ENCODE measurements around the gene LAMA3. TPM values are rescaled to one million over a fixed set of nuclear protein-coding genes. Genes with fewer than 3 reads are reported as not detected.

LAMA3 gene
- total RNA-seq, 1 donor from 2014 or later = not detected

DNA sequence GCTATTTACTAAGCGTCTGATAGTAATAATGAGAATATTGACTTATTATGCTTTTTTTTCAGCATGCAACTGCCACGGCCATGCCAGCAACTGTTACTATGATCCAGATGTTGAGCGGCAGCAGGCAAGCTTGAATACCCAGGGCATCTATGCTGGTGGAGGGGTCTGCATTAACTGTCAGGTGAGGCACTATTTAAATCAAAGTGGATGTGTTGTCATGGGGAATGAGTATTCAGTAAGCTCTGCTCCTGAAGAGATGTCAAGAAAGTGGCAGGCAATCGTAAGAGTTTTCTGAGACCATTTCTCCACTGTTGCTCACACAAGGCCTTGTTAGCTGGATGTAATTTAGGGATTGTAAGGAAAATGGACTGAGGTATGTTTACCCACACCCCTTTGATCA is 74.1 kb downstream of the LAMA3 start:
- H3K9me3 Mint-ChIP-seq = no peaks in the 10 kb centered on the region
- no peaks in the 10 kb centered on the region for H3K4me1 Mint-ChIP-seq
- H3K36me3 Mint-ChIP-seq (ENCODE audit: low read depth) = no peaks in the 10 kb centered on the region
- H3K4me3 Mint-ChIP-seq = no peak overlapping the region
- H3K27ac Mint-ChIP-seq = no peak overlapping the region
- no peak for DNase-seq
- intact Hi-C loops (cut with micrococcal nuclease) = no loop called here
- peaks cover 26% of the 10 kb centered on the region for H3K27me3 Mint-ChIP-seq

DNA sequence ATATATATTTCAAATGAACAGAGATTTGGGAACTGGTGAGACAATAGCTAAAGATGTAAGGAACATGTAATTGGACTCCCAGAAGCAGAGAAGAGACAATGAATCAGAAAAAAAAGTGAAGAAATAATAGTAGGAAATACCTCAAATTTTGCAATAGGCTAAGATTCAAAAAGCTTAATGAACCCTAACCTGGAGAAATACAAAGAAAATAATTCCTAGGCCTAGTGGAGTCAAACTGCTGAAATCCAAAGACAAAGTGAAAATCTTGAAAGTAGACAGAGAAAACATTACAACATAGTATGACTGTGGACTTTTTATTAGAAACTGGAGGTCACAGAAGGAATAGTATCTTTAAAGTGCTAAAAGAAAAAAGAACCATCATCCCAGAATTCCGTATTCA is 76.7 kb downstream of the LAMA3 start:
- intact Hi-C loops (cut with micrococcal nuclease) = no loop called here
- Mint-ChIP-seq H3K4me3 (no peak overlapping the region), H3K27me3 (peaks cover 33% of the 10 kb centered on the region), H3K4me1 (no peaks in the 10 kb centered on the region), H3K36me3 (ENCODE audit: low read depth) (no peaks in the 10 kb centered on the region), H3K27ac (no peak overlapping the region), H3K9me3 (peaks cover 3% of the 10 kb centered on the region)
- no peak for DNase-seq

DNA sequence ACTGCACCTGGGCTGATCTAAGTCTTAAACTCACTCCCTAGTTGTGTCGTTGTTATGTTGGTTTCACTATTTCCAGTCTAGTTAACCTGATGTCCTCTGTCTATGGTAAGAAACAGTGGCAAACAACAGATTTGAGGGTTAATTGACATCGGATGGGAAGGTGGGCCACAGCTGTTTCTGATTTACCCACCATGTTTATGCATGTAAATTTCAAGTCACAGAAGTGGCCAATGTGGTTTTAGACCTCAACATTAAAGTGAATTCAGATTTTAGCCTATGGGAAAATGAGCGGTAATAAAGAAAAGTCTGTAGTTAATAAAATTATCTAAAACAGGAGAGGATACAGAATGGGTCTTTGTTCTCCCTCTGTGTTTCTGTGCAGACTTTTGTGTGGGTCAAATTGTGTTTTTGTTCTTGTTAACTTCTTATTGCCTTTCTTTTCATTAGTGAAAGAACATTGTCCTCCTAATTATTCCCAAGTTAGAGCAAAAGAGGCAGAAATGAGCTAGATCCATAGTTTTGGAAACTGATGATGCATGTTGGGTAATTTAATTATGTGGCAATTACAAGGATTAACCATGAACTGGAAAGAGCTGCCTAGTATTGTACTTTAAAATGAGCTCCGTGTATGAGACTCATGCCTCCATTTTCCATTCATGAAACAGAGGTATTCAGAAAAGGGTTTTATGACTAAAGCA is 83.2 kb downstream of the LAMA3 start:
- no peak overlapping the region for H3K27ac Mint-ChIP-seq
- intact Hi-C loops (cut with micrococcal nuclease) = no loop called here
- peaks cover 30% of the 10 kb centered on the region for H3K27me3 Mint-ChIP-seq
- H3K4me1 Mint-ChIP-seq = no peaks in the 10 kb centered on the region
- DNase-seq = no peak
- H3K36me3 Mint-ChIP-seq (ENCODE audit: low read depth) = no peaks in the 10 kb centered on the region
- H3K4me3 Mint-ChIP-seq = no peak overlapping the region
- peaks cover 3% of the 10 kb centered on the region for H3K9me3 Mint-ChIP-seq

GRCh38 chr18:23776306-23776705 is 87.1 kb downstream of the LAMA3 start:
- Mint-ChIP-seq H3K4me3 (no peak overlapping the region), H3K27me3 (peaks cover 20% of the 10 kb centered on the region), H3K4me1 (no peaks in the 10 kb centered on the region), H3K36me3 (ENCODE audit: low read depth) (no peaks in the 10 kb centered on the region), H3K9me3 (no peaks in the 10 kb centered on the region), H3K27ac (no peak overlapping the region)
- DNase-seq = no peak
- intact Hi-C loops (cut with micrococcal nuclease) = no loop called here

- no peak overlapping the region for H3K4me3 Mint-ChIP-seq
- no peak overlapping the region for H3K27ac Mint-ChIP-seq
- H3K36me3 Mint-ChIP-seq (ENCODE audit: low read depth) = no peaks in the 10 kb centered on the region
- peaks cover 20% of the 10 kb centered on the region for H3K27me3 Mint-ChIP-seq
- H3K9me3 Mint-ChIP-seq = no peaks in the 10 kb centered on the region
- H3K4me1 Mint-ChIP-seq = no peaks in the 10 kb centered on the region
- DNase-seq = no peak
- intact Hi-C loops (cut with micrococcal nuclease) = no loop called here
Measured at GRCh38 chr18:23778828-23779227, 89.6 kb downstream of the LAMA3 start.

- DNase-seq = no peak
- intact Hi-C loops (cut with micrococcal nuclease) = no loop called here
- Mint-ChIP-seq H3K4me1 (no peaks in the 10 kb centered on the region), H3K4me3 (no peak overlapping the region), H3K27me3 (peaks cover 26% of the 10 kb centered on the region), H3K36me3 (ENCODE audit: low read depth) (no peaks in the 10 kb centered on the region), H3K27ac (no peak overlapping the region), H3K9me3 (no peaks in the 10 kb centered on the region)
Measured at GRCh38 chr18:23779696-23780303, 90.5 kb downstream of the LAMA3 start.

DNA sequence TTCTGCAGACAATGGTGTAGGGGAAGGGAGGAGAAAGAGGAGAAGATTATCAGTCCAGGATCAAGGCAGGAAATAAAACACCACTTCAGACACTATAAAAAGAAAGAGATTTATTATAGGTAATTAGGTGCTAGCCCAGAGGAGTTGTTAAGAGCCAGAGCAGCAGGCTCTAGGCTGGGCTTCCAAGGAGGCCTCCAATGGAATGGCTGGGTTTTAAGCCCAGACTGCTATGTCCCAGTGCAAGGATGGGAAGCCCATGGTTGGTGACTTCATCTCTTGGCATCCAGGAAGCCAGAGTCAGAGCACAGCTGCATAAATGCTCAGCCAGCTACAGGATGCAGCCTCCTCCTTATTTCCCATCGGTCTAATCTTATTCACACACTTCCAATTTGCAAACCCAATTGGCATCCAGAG is 95.6 kb downstream of the LAMA3 start:
- no peak overlapping the region for H3K27ac Mint-ChIP-seq
- DNase-seq = no peak
- peaks cover 6% of the 10 kb centered on the region for H3K9me3 Mint-ChIP-seq
- intact Hi-C loops (cut with micrococcal nuclease) = no loop called here
- no peak overlapping the region for H3K4me3 Mint-ChIP-seq
- H3K4me1 Mint-ChIP-seq = no peaks in the 10 kb centered on the region
- peaks cover 37% of the 10 kb centered on the region for H3K27me3 Mint-ChIP-seq
- no peaks in the 10 kb centered on the region for H3K36me3 Mint-ChIP-seq (ENCODE audit: low read depth)

DNA sequence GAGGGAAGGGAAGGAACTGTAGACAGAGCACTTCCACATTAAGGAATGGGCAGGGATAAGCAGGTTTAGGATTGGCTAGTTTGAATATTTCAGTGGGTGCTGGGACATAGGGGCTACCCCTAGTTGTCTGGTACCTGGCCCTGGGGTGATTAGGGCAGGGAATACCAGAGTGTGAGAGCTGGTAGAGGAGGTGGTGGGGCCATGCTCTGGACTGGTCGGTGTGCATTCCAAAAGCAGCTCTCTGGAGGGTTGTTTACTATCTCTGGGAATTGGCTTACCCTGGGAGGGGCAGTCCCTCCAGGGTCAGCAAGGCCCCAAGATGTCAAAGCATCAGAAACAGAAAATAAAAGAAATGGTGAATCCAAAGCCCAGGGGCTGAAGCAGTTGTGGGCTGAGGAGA is 103.8 kb downstream of the LAMA3 start:
- Mint-ChIP-seq H3K27ac (no peak overlapping the region), H3K9me3 (no peaks in the 10 kb centered on the region), H3K36me3 (ENCODE audit: low read depth) (no peaks in the 10 kb centered on the region), H3K27me3 (peaks cover 22% of the 10 kb centered on the region), H3K4me3 (no peak overlapping the region), H3K4me1 (peaks cover 3% of the 10 kb centered on the region)
- DNase-seq = no peak
- intact Hi-C loops (cut with micrococcal nuclease) = no loop called here

DNA sequence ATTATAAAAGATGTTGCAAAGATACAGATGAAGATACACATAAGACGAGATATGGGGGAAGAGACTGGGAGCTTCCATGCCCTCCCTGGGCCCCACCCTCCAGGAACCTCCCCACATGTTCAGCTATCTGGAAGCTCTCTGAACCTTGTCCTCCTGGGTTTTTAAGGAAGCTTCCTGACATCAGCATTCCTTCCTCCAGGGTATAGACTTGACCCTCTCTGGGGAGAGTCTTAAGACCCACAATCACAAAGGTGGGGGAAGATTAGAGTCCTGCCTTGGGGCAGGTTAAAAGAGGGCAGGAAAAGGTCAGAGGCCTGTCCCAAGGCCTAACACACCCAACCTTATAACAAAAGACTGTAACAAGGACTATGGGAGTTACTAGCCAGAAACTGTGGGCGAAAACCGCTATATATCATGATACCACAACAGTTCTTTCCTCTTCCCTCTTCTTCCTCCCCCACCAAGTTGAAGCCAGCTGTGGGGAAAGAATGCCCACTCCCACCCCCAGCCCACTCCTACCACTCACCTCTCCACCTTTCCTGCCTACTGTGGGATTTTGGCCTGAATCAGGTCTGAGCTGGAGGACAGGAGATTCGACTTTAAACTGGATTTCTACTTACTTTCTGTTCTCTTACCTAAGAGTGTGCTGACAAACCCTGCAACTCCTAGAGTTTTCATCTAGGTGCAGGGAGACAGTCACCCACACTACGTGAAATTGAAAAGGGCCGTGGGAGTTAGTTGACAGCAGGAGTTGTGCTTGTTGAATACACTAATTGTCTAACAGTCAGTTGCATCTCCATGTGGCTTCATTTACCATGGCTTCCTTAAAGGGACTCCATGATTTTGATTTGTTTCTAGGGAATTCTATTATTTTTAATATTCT is 105.0 kb downstream of the LAMA3 start:
- intact Hi-C loops (cut with micrococcal nuclease) = no loop called here
- H3K27me3 Mint-ChIP-seq = peaks cover 25% of the 10 kb centered on the region
- no peaks in the 10 kb centered on the region for H3K9me3 Mint-ChIP-seq
- H3K36me3 Mint-ChIP-seq (ENCODE audit: low read depth) = no peaks in the 10 kb centered on the region
- H3K4me1 Mint-ChIP-seq = peaks cover 3% of the 10 kb centered on the region
- no peak overlapping the region for H3K4me3 Mint-ChIP-seq
- no peak overlapping the region for H3K27ac Mint-ChIP-seq
- DNase-seq = no peak

GRCh38 chr18:23798249-23798648 is 109.0 kb downstream of the LAMA3 start:
- H3K27ac Mint-ChIP-seq = no peak overlapping the region
- no peak overlapping the region for H3K4me3 Mint-ChIP-seq
- DNase-seq = no peak
- H3K27me3 Mint-ChIP-seq = peaks cover 32% of the 10 kb centered on the region
- peaks cover 3% of the 10 kb centered on the region for H3K4me1 Mint-ChIP-seq
- H3K9me3 Mint-ChIP-seq = peaks cover 5% of the 10 kb centered on the region
- intact Hi-C loops (cut with micrococcal nuclease) = no loop called here
- no peaks in the 10 kb centered on the region for H3K36me3 Mint-ChIP-seq (ENCODE audit: low read depth)

- Mint-ChIP-seq H3K36me3 (ENCODE audit: low read depth) (no peaks in the 10 kb centered on the region), H3K27ac (no peak overlapping the region), H3K4me1 (peaks cover 3% of the 10 kb centered on the region), H3K9me3 (peaks cover 5% of the 10 kb centered on the region), H3K4me3 (no peak overlapping the region), H3K27me3 (peaks cover 36% of the 10 kb centered on the region)
- intact Hi-C loops (cut with micrococcal nuclease) = no loop called here
- no peak for DNase-seq
Measured at GRCh38 chr18:23798824-23799223, 109.6 kb downstream of the LAMA3 start.

GRCh38 chr18:23799540-23799939 is 110.3 kb downstream of the LAMA3 start:
- Mint-ChIP-seq H3K27ac (no peak overlapping the region), H3K4me1 (peaks cover under 1% of the 10 kb centered on the region), H3K4me3 (no peak overlapping the region), H3K9me3 (peaks cover 5% of the 10 kb centered on the region), H3K36me3 (ENCODE audit: low read depth) (no peaks in the 10 kb centered on the region), H3K27me3 (peaks cover 36% of the 10 kb centered on the region)
- no peak for DNase-seq
- intact Hi-C loops (cut with micrococcal nuclease) = no loop called here

DNA sequence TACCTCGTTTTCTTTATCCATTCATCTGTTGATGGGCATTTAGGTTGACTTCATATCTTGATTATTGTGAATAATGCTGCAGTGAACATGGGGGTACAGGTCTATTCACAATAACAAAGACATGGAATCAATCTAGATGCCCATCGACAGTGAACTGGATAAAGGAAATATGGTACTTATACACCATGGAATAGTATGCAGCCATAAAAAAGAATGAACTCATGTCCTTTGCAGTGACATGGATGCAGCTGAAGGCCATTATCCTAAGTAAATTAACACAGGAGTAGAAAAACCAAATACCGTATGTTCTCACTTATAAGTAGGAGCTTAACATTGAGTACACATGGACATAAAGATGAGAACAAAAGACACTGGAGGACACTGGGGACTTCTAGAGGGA is 111.6 kb downstream of the LAMA3 start:
- intact Hi-C loops (cut with micrococcal nuclease) = no loop called here
- DNase-seq = no peak
- no peaks in the 10 kb centered on the region for H3K36me3 Mint-ChIP-seq (ENCODE audit: low read depth)
- H3K4me1 Mint-ChIP-seq = no peaks in the 10 kb centered on the region
- no peak overlapping the region for H3K4me3 Mint-ChIP-seq
- no peak overlapping the region for H3K27ac Mint-ChIP-seq
- H3K27me3 Mint-ChIP-seq = peaks cover 37% of the 10 kb centered on the region
- H3K9me3 Mint-ChIP-seq = peaks cover 5% of the 10 kb centered on the region

DNA sequence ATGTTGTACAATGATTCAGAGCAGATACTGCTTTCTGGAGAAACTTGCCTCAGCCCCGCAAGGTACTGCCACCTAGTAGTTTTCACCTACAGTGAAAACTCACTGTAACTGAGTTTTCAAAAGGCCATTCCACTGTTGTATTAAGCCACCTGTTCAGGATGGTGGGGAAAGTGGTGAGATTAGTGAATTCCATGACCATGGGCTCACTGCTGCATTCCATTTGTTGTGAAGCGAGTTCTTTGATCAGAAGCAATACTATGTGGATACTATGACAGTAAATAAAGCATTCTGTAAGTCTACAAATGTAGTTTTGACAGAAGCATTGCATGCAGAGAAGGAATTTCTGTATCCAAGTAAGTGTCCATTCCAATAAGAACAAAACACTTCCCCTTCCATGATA is 113.6 kb downstream of the LAMA3 start:
- Mint-ChIP-seq H3K27me3 (peaks cover 33% of the 10 kb centered on the region), H3K4me1 (no peaks in the 10 kb centered on the region), H3K4me3 (no peak overlapping the region), H3K27ac (no peak overlapping the region), H3K9me3 (peaks cover 5% of the 10 kb centered on the region), H3K36me3 (ENCODE audit: low read depth) (no peaks in the 10 kb centered on the region)
- intact Hi-C loops (cut with micrococcal nuclease) = no loop called here
- DNase-seq = no peak

Measured in activated CD4-positive, alpha-beta T cell treated with anti-CD3 and anti-CD28 coated beads, Interleukin-2, amount 10 ng/mL, durations not matched to agents 24 days and 14 days (primary cell).